Ectodermal cell (in vitro differentiated cells): Measurements from ENCODE around the gene EPHA6.
"Not testable (repeated sequence)": the region's sequence is repeated elsewhere in the genome, so short reads cannot be mapped to it uniquely, and the experiment has no call there.

Source experiments
- H3K27ac ChIP-seq: 2 replicates; pipeline ENCODE4 v1.7.0; 2013; ENCODE audit warnings: mild to moderate bottlenecking, low read depth, low read length; ENCODE audit not compliant: insufficient read depth, poor library complexity, severe bottlenecking
- H3K27me3 ChIP-seq: 2 replicates; pipeline ENCODE4 v1.7.0; 2013; ENCODE audit warnings: mild to moderate bottlenecking, low read length; ENCODE audit not compliant: insufficient read depth, control insufficient read depth, poor library complexity, severe bottlenecking
- H3K36me3 ChIP-seq: one replicate; pipeline ENCODE4 v1.7.0; 2013; ENCODE audit warnings: low read length; ENCODE audit not compliant: control insufficient read depth, insufficient read depth
- H3K4me1 ChIP-seq: one replicate; pipeline ENCODE4 v1.7.0; 2013; ENCODE audit warnings: low read length; ENCODE audit not compliant: control insufficient read depth, insufficient read depth
- H3K4me3 ChIP-seq: 2 replicates; pipeline ENCODE4 v1.7.0; 2013; ENCODE audit warnings: low read depth, low read length, control low read depth; ENCODE audit not compliant: insufficient read depth
- H3K9me3 ChIP-seq: 2 replicates; pipeline ENCODE4 v1.7.0; 2013; ENCODE audit warnings: mild to moderate bottlenecking, low read length, moderate library complexity; ENCODE audit not compliant: control insufficient read depth
- WGBS, 2 experiments: methylation state at CpG; one replicate each; pipeline ENCODE4 v1.1.7; 2013; ENCODE audit warnings: missing lambda C conversion rate in 2 of 2; 5-methylcytosine and 5-hydroxymethylcytosine counted together

The EPHA6 gene

GRCh38 chr3:97620514-97620913 lies 806.1 kb downstream of the EPHA6 start:
- not testable (repeated sequence) for H3K9me3 ChIP-seq, H3K4me3 ChIP-seq, H3K4me1 ChIP-seq, H3K27me3 ChIP-seq, H3K27ac ChIP-seq, H3K36me3 ChIP-seq
- WGBS, 2 experiments, result 89 to 96% methylated on average over 1 of the region's 1 CpG

- Histone ChIP-seq H3K4me1 (no peaks in the 10 kb centered on the region), H3K27me3 (no peaks in the 10 kb centered on the region), H3K36me3 (no peaks in the 10 kb centered on the region), H3K9me3 (no peaks in the 10 kb centered on the region), H3K4me3 (no peak overlapping the region), H3K27ac (no peak overlapping the region)
- 100% methylated on average over 1 of the region's 1 CpG; no CpG with 5 or more reads in 1 of the 2 experiments for WGBS, 2 experiments
These were observed 822.1 kb downstream of the EPHA6 start for GRCh38 chr3:97636465-97636864.

DNA sequence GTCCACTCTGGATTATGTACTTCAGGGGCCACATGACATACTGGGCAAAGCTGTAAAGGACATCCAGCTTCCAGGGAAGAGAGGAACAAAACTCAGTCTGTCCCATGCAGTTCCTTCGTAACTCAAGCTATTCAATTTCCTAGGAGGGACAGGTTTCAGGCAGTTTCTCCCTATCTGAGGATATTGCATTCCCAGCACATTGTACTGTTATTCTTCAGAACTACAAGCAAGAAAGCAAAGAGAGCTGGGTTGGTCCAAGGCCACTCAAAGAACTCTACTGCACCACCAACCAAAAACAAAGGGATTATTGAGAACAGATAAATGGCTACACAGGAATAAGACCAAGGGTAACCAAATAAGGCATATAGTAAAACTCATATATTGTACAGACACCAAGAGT lies 832.5 kb downstream of the EPHA6 start:
- no peaks in the 10 kb centered on the region for H3K27me3 ChIP-seq
- no peaks in the 10 kb centered on the region for H3K36me3 ChIP-seq
- H3K9me3 ChIP-seq, result no peaks in the 10 kb centered on the region
- H3K4me1 ChIP-seq, result no peaks in the 10 kb centered on the region
- no peak overlapping the region for H3K4me3 ChIP-seq
- 93 to 95% methylated on average over 1 of the region's 1 CpG for WGBS, 2 experiments
- no peak overlapping the region for H3K27ac ChIP-seq

GRCh38 chr3:97647441-97647982 lies 833.1 kb downstream of the EPHA6 start:
- no peaks in the 10 kb centered on the region for H3K4me1 ChIP-seq
- H3K27me3 ChIP-seq, result no peaks in the 10 kb centered on the region
- H3K36me3 ChIP-seq, result no peaks in the 10 kb centered on the region
- H3K9me3 ChIP-seq, result no peaks in the 10 kb centered on the region
- WGBS, 2 experiments, result no CpG with 5 or more reads among the region's 1 CpG
- no peak overlapping the region for H3K4me3 ChIP-seq
- H3K27ac ChIP-seq, result no peak overlapping the region

- H3K27me3 ChIP-seq, result no peaks in the 10 kb centered on the region
- H3K36me3 ChIP-seq, result no peaks in the 10 kb centered on the region
- no CpG with 5 or more reads among the region's 1 CpG for WGBS, 2 experiments
- no peaks in the 10 kb centered on the region for H3K4me1 ChIP-seq
- no peaks in the 10 kb centered on the region for H3K9me3 ChIP-seq
- no peak overlapping the region for H3K4me3 ChIP-seq
- no peak overlapping the region for H3K27ac ChIP-seq
These were observed 841.6 kb downstream of the EPHA6 start for GRCh38 chr3:97655971-97656370.

GRCh38 chr3:97656638-97657037 lies 842.2 kb downstream of the EPHA6 start:
- H3K4me1 ChIP-seq, result no peaks in the 10 kb centered on the region
- H3K27me3 ChIP-seq, result no peaks in the 10 kb centered on the region
- H3K36me3 ChIP-seq, result no peaks in the 10 kb centered on the region
- H3K27ac ChIP-seq, result no peak overlapping the region
- no peaks in the 10 kb centered on the region for H3K9me3 ChIP-seq
- H3K4me3 ChIP-seq, result no peak overlapping the region

DNA sequence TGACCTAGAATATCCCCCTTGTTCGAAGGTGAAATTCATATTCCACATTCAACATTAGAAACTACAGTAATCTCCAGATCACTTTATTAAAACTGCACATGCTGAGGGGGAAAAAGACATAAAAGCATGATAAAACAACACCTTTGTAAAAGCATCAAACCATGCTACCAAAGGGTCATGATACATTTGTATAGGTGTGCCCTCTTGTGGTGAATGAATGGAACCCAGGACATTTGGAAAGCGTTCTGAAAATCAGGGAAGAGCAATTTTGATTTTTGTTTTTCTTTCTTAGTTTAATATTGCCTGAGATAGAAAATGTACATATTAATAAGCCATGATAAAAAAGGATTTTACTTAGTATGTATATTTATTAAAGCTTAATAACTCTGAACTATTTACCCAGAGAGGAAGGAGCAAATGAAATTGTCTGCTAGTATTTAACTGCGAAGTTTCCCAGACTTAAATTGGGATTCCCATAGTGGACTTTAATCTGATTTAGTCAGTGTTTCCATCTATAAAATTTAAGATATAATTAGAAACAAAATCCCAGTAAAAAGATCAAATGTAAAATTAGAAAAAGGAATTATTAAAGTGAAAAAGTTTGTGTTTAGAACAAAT lies 844.4 kb downstream of the EPHA6 start:
- Histone ChIP-seq H3K27me3 (no peaks in the 10 kb centered on the region), H3K36me3 (no peaks in the 10 kb centered on the region), H3K27ac (no peak overlapping the region), H3K4me3 (no peak overlapping the region), H3K4me1 (no peaks in the 10 kb centered on the region), H3K9me3 (no peaks in the 10 kb centered on the region)
- 13 to 24% methylated on average over 2 of the region's 3 CpGs for WGBS, 2 experiments

DNA sequence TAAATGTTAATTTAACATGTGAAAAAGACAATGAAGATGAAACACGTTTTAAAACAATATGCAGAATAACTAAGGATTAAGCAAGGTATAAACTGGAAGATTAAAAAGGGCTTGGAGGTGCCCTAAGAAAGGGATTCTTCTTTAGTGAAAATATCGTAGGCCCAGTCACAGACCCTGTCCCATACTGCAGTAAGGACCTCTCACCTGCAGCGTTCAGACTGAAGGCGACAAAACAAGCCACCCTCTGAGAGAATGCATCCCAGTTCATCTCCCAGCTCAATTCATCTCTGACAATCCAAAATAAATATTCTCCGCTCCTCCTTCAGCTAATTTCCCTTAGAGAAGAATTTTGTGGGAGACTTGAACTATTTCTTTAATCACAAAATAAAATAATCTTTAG lies 847.9 kb downstream of the EPHA6 start:
- no peaks in the 10 kb centered on the region for H3K27me3 ChIP-seq
- H3K9me3 ChIP-seq, result no peaks in the 10 kb centered on the region
- H3K27ac ChIP-seq, result no peak overlapping the region
- 34 to 50% methylated on average over 4 to 5 of the region's 5 CpGs for WGBS, 2 experiments
- H3K4me1 ChIP-seq, result no peaks in the 10 kb centered on the region
- H3K36me3 ChIP-seq, result no peaks in the 10 kb centered on the region
- H3K4me3 ChIP-seq, result no peak overlapping the region

DNA sequence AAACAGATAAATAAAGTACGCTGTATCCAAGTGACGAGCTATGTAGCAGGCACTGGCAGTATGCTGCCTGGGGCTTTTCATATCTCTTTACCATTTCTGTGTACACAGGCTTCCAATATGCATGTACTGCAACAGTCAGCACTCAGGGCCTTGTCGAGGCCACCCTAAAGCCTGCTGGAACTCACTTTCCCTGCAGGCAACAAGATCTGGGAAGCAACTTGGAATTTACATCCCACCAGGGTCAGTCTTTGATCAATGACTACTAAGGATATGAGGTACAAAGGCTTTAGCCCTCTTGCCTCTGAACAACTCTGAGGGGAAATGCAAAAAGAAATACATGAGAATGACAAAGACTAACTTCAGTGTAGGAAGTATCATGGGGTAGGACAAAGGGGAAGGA lies 848.4 kb downstream of the EPHA6 start:
- H3K4me3 ChIP-seq, result no peak overlapping the region

DNA sequence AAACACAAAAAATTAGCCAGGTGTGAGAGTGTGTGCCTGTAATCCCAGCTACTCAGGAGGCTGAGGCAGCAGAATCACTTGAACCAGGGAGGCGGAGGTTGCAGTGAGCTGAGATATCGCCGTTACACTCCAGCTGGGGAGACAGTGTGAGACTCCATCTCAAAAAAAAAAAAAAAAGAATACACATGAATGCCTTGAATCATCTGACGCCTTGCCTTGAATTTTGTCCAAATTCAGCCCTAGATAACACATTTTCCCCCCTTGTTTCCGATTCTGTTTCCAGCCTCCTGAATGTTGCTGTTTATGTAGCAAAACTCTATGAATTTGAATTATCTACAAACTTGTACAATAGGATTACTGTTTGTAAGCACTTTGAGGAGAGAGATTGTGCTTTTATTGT lies 851.5 kb downstream of the EPHA6 start:
- WGBS, 2 experiments, result 89 to 94% methylated on average over 5 of the region's 5 CpGs
- Histone ChIP-seq H3K27ac (no peak overlapping the region), H3K27me3 (no peaks in the 10 kb centered on the region), H3K9me3 (no peaks in the 10 kb centered on the region), H3K4me1 (no peaks in the 10 kb centered on the region), H3K4me3 (no peak overlapping the region), H3K36me3 (no peaks in the 10 kb centered on the region)

More for the DNA sequence above, 848.4 kb downstream of the EPHA6 start:
- H3K27me3 ChIP-seq, result no peaks in the 10 kb centered on the region
- WGBS, 2 experiments, result 42 to 51% methylated on average over 3 of the region's 3 CpGs
- no peaks in the 10 kb centered on the region for H3K4me1 ChIP-seq
- H3K27ac ChIP-seq, result no peak overlapping the region
- H3K9me3 ChIP-seq, result no peaks in the 10 kb centered on the region
- no peaks in the 10 kb centered on the region for H3K36me3 ChIP-seq

DNA sequence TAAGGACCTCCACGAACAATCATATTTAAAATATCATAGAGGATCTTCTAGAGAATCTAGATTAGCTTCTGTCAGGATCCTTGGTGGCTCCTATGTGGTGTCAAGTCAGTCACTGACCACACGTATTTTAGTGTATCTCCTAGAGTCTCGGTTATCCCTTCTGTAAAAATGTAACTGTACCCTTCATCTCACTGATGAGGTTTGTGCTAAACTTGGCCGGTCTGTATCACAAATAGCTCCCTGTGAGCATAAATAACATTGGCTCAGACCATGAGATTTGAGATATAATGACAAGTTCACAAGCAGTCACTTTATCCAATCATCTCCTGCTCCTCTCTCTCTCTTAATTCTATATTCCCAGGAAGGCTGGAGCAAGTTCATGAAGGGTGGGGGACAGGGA lies 856.6 kb downstream of the EPHA6 start:
- 91 to 96% methylated on average over 4 of the region's 4 CpGs for WGBS, 2 experiments
- no peaks in the 10 kb centered on the region for H3K9me3 ChIP-seq
- H3K27ac ChIP-seq, result no peak overlapping the region
- no peaks in the 10 kb centered on the region for H3K36me3 ChIP-seq
- no peaks in the 10 kb centered on the region for H3K4me1 ChIP-seq
- no peaks in the 10 kb centered on the region for H3K27me3 ChIP-seq
- H3K4me3 ChIP-seq, result no peak overlapping the region
